ENCODE data around the gene KIDINS220.

Gene KIDINS220

GRCh38 chr2:8836971-8837794 is at the start of gene KIDINS220:
Gene KIDINS220 (minus strand): TSS chr2:8837613. CDS start chr2:8827093, 10,520 bp downstream.
- peak; percentile 81 for DNase-seq

DNA sequence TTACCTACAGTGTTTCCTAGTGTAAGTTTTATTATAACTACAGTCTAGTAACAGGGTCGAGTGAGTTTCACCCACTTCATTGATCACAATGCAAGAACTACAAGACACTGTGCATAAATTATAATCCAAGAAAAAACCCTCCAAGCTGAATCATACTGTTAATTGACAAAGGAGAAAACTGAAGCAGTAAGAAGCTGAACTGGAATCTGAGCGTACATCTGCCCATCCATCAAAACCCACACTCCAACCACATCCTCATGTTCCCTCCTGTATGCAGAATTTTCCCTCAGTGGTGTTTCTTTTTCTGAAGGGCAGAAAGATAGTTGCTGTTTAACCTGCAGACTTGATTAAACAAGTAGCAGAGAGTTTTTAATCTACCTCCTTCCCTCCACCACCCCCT is 49.5 kb upstream of the KIDINS220 start:
- no peak for DNase-seq

DNA sequence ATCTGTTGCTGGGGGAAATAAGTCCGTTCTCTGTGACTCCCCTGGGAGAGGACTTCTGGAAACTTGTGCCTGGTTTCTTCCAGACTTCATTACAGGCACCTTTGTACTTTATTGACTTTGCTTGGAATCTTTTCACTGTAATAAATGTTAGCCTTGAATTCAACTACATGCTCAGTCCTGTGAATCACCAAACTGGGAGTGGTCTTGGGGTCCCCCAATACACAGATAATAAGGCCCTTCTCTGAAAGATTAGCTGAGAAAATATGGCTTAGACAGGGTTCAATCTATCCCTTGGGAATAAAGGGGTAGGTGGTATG is 48.7 kb upstream of the KIDINS220 start:
- no peak for DNase-seq

GRCh38 chr2:8885449-8886201 is 48.2 kb upstream of the KIDINS220 start:
- DNase-seq = no peak

DNA sequence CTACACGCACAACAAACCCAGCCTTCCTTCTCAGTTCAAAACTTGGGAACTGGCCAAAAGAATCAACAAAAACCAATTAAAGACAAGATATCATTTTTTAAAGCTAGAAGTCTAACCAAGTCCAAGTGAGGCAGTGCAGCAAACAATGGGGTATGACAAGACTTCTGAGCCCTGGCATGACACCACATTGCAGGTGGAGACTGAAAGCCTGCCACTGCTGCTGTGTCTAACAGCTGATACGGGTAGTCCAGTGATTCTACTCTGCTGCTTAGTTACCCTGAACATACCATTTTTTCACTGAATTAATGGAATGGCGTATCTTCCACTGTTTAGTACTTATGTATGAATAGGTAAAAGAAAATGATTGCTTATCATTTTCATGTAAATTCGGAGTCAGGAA is 47.4 kb upstream of the KIDINS220 start:
- no peak for DNase-seq

DNA sequence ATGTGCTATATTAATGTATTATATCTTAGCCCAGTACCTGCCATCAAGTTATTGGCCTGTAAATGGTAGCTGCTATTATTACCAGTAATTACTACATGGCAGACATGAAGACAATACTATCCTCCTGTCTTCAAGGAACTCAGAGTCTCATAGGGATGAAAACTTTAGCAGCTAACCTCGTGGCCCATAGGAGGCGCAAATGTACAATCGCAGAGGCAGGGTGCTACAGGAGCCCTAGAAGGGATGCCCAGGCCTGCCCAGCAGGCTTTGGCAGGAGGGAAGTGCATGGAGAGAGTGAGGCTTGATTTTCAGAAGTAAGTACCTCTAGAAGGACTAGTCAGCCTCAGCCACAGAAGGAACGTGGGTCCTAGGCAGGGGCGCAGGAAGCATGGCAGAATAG is 44.7 kb upstream of the KIDINS220 start:
- no peak for DNase-seq

DNA sequence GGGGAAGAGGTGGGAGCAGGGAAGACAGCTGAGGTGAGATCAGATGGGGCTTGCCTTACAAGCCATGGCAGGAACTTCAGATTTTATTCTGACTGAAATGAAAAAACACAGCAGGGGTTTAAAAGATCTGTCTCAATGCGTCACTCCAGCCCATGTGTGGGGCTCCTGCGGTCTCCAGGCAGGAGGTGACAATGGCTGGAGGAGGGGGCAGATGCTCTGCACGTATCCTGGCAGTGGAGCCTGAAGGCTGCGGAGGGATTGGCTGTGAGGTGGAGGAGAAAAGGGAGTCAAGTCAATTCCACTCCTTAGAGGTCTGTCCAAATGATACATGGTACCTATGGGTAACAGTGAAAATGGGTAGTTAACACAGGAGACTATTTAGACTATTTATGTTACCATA is 40.5 kb upstream of the KIDINS220 start:
- DNase-seq = no peak

GRCh38 chr2:8877332-8877731 is 39.9 kb upstream of the KIDINS220 start:
- DNase-seq = no peak

DNA sequence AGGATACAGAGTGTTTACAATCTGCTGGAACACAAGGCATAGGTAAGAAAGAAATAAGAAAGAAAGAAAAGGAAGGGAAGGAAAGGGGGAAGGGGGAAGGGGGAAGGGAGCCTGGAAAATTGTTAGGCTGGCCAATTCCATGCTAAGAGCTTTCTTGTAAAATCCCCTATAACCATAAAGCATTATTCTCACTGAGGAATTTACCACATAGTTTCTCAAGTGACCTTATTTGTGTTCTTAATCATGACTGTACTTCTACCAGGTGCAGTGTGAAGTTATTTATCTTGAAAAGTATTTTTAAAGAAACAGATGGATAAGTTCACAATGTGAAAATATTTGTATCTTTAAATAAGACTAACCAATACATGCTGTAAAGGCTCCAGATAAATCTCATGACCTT is 39.2 kb upstream of the KIDINS220 start:
- no peak for DNase-seq

DNA sequence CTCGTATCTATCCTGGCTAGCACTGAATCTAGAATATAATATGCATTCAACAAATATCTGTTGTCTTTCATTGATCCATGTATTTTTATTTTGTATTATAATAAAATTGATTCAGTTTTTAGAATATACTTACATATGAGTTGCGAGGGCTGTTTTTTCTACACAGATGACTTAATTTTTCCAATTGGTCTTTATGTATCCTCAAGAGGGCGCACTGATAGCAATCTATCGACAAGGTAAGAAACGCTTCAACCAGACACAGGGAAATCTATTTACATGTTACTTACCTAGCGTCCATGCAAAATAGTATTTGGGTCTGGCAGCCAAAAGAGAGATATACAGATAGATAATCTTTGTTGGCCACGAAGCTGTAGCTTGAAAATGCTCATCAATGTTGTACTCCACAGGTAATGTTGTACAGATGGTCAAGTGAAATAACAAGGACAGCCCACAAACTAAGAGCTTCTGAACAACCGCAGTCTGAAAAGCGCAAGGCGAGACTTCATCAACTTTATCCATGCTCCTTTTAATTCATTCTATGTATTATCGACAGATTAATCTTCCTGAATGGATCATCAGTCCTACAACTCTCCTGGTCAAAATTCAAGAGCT is 35.5 kb upstream of the KIDINS220 start:
- no peak for DNase-seq

DNA sequence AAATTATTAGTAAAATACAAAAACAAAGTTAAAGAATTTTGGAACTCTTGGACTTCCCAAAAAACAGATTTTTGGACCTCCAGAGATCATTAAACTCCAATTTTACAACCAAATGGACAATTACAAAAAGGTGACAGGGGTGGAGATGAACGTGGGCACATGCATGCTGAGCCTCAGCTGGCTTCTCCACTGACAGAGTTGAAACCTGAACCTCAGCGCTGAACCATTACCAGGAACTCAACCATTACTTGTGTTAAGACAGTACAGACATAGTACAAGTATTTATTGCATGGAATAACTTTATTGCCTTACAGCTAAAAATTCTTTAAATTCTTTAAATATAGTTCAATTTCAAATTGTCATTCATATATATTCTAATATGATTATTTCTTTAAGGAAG is 33.0 kb upstream of the KIDINS220 start:
- DNase-seq = no peak

DNA sequence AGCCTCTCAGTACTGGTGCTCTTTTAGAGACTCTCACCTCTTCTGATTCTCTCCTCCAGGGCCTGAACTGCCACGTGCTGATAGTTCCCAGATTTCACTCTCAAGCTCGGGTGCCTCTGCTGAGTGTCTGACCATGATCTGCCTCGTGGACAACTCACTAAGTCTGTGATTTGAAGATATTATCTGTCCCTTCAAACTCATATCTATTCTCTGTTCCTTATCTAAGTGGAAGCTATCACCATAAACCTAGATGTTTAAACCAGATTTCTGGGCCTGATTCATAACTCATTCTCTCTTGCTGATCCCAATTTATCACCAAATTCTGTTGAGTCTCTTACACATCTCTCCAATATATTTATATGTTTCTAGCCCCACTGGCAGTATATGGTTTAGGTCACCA is 29.9 kb upstream of the KIDINS220 start:
- no peak for DNase-seq

DNA sequence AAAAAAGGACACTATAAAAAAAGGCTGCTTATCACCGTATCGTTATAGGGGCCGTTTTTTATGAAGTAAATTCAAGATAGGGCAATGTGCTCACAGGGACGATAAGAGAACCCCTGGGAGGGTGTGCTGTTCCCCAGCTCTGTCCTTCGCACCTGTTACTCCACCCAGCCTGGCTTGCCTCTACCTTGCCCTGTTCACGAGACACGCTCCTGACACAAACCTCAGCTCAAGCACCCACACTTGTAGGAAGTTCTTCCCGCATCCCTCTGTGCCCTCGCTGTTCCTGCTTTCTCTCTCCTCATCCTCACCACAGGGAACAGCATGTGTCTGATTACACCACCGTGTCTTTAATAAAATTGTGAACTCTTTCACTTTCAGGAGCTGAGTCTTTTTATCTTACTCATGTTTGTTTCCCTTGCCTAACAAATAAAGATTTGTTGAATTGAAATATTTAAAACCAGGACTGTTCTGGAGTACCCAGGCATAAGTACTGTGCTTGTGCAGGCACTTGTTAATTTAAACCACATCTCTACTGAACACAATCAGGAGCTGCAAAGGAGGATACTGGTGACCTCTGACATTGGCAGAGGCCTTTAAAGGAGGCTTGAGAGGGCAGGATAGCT is 26.0 kb upstream of the KIDINS220 start:
- no peak for DNase-seq

GRCh38 chr2:8862230-8862629 is 24.8 kb upstream of the KIDINS220 start:
- DNase-seq = no peak

DNA sequence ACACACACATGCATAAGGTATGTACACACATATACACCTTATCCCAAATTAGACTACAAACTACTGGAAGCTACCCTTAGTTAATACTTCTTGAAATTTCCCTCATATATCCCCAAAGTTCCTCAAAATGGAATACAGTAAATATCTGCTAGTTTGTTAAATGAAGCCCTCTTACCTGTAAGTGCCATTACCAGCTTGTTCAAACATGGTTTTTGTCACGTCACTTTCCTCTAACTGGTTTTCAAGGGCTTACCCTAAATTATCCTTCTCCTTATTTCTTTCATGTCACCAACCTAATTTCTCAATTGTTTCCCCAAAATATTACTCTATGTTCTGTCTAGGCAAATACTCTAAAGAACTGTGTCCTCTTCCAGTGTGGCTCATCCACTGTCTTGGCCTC is 24.4 kb upstream of the KIDINS220 start:
- no peak for DNase-seq

- DNase-seq = no peak
Observed at GRCh38 chr2:8860239-8860638, 22.8 kb upstream of the KIDINS220 start.

- DNase-seq = no peak
Observed at GRCh38 chr2:8858910-8859309, 21.5 kb upstream of the KIDINS220 start.

DNA sequence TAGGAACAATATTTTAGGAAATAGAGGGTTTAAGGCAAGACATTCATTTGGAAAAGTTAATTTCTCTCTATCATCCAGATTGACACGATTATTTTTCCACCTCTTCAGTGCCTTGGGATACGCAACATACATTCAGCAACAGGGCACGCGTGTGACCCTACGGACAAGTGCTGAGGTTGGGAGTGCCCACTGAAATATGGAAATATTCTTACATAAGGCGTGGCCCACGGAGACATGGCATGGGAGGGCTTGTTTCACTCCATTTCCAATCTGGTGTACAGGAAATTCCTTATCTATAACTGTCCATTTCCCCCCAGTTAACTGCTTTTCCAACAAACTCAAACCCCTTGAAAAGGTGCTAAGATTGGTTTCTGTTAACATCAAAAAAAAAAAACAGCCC is 20.9 kb upstream of the KIDINS220 start:
- DNase-seq = no peak

DNA sequence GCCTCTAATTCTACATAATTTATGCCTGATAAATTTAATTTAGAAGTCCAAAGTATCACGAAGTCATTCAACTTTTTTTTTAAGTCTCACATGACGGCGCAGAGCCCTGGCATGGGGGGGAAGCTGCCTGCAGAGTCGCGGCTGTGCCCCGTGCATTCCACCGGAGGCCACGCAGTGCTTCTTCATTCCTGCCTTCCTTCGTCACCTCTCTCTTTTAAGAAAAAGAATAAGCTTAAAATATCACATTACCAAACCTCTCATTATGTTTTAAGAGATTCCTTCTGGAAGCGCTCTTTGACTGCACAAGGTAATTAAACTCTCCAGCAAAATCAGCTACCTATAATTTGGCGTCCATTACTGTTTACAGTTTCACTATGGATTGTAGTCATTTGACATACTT is 20.3 kb upstream of the KIDINS220 start:
- DNase-seq = no peak

GRCh38 chr2:8856176-8856575 is 18.8 kb upstream of the KIDINS220 start:
- DNase-seq = no peak

DNA sequence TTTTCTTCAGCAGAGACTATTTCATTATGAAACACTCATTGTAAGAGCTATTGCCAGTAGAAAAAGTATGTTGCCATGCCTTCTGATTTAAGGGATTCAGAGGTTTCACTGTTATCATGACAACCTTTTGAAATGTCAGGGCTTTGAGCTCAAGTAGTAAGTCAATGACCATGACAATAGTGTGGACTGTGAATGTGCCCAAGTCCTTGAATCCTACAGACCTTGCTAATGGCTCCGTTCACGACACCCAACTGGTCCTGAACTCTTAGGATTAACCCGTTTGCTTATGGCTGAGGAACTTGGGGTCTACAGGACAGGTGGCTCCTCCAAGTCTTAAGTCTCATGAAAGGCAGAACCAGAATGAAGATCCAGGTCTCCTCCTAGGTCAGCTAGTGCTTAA is 17.6 kb upstream of the KIDINS220 start:
- DNase-seq = no peak

DNA sequence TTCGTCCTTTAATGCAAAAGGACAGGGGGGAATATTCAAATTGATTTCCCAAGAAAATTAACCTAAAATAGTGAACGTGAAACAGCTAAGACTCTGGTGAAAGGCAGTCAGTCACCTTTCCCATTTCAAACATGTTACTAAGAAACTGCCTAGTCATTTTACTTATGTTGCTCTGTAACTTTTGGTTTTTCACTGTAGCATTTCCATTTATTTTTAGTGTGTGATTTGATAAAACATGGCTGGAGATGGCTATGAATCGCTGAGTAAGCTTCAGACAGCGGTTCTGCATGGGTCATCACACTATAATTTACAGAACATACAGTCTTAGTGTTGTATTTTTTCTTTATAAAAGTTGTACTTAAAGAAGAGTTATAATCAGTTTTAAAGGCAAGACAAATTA is 16.0 kb upstream of the KIDINS220 start:
- DNase-seq = no peak

DNA sequence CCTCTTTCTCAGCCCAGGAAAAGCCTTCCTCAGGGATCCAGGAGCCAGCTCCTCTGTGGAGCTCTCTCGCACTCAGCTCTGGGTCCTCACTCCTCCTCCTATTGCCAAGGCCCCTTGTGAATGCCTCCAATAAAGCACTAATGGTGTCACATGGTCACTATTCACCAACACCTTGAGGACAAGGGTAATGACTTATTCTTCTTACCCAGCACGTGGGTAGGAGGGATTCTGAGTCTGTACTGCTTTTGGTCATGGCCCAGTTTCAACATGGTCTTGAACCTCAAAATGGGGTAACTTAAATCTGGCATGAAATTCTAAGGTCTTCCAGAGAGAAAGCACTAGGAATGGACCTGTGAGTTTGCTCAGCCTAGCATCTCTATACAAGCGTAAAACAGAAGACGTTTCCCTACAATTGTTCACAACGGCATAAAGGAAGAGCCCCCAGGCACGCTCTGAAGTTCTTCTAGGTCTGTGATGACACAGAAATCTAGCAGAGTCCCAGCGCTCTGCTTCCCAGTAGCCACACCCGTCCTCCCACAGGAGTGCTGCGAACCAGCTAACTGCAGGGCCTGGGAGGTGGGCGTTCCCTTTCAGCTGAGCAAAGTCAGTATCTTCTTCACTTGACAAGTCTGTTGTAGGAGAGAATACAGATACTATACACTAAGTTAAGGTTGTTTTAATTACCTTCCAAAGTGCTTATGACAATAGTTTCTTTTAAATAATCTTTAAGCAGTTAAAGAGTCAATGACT is 14.6 kb upstream of the KIDINS220 start:
- DNase-seq = no peak
